Endodermal cell (in vitro differentiated cells): ENCODE data around the gene GSTT4. TPM values are rescaled to one million over a fixed set of nuclear protein-coding genes. Genes with fewer than 3 reads are reported as not detected.
"Not testable (repeated sequence)": the region's sequence is repeated elsewhere in the genome, so short reads cannot be mapped to it uniquely, and the experiment has no call there.

Experiments used
- DNase-seq: peaks from one replicate; pipeline ENCODE4 v3.0.0-alpha.2; 2017
- H3K27ac ChIP-seq: 2 replicates; pipeline ENCODE4 v1.5.1; 2013; ENCODE audit warnings: mild to moderate bottlenecking, low read depth, low read length, moderate library complexity
- H3K27me3 ChIP-seq: 2 replicates; pipeline ENCODE4 v1.6.1; 2013; ENCODE audit warnings: mild to moderate bottlenecking, low read length, moderate library complexity; ENCODE audit not compliant: insufficient read depth, control insufficient read depth, poor library complexity, severe bottlenecking
- H3K36me3 ChIP-seq: 2 replicates; pipeline ENCODE4 v1.7.0; 2013; ENCODE audit warnings: mild to moderate bottlenecking, low read length, moderate library complexity; ENCODE audit not compliant: control insufficient read depth, insufficient read depth
- H3K4me1 ChIP-seq: one replicate; pipeline ENCODE4 v1.7.0; 2013; ENCODE audit warnings: low read length; ENCODE audit not compliant: control insufficient read depth, insufficient read depth
- H3K4me3 ChIP-seq: 2 replicates; pipeline ENCODE4 v1.5.1; 2013; ENCODE audit warnings: mild to moderate bottlenecking, low read length, moderate library complexity
- H3K9ac ChIP-seq: 2 replicates; pipeline ENCODE4 v1.6.1; 2013; ENCODE audit warnings: mild to moderate bottlenecking, low read length, moderate library complexity; ENCODE audit not compliant: poor library complexity, severe bottlenecking; ENCODE audit errors: extremely low read depth
- H3K9me3 ChIP-seq: 2 replicates; pipeline ENCODE4 v1.6.1; 2013; ENCODE audit warnings: mild to moderate bottlenecking, low read length, moderate library complexity; ENCODE audit not compliant: control insufficient read depth
- H3K27ac Mint-ChIP-seq: 2 replicates; pipeline ENCODE4 v1.8.0; 2020; ENCODE audit warnings: mixed read lengths
- H3K27me3 Mint-ChIP-seq: 2 replicates; pipeline ENCODE4 v1.8.0; 2021; ENCODE audit warnings: mild to moderate bottlenecking, mixed read lengths; ENCODE audit not compliant: insufficient read depth
- H3K36me3 Mint-ChIP-seq: 2 replicates; pipeline ENCODE4 v1.8.0; 2020; ENCODE audit warnings: low read depth, mixed read lengths
- H3K4me1 Mint-ChIP-seq: 2 replicates; pipeline ENCODE4 v1.8.0; 2020; ENCODE audit warnings: mixed read lengths
- H3K4me3 Mint-ChIP-seq: 2 replicates; pipeline ENCODE4 v1.8.0; 2020; ENCODE audit warnings: mild to moderate bottlenecking, moderate library complexity, mixed read lengths
- H3K9me3 Mint-ChIP-seq: 2 replicates; pipeline ENCODE4 v1.8.0; 2020; ENCODE audit warnings: mild to moderate bottlenecking, mixed read lengths
- CTCF ChIP-seq: fragments of 200-600 bp; sonication (generic); conservative IDR thresholded peaks from 2 replicates; pipeline ENCODE4 v1.5.0; 2021; ENCODE audit warnings: antibody characterized with exemption, mild to moderate bottlenecking
- whole genome bisulfite sequencing, 2 experiments: methylation state at CpG; one replicate each; pipeline versions ENCODE4 v1.1.5 to v1.1.7; 2013; ENCODE audit warnings: missing lambda C conversion rate in 2 of 2, mixed read lengths in 1 of 2; ENCODE audit not compliant: insufficient coverage in 1 of 2, insufficient read length in 1 of 2; 5-methylcytosine and 5-hydroxymethylcytosine counted together
- total RNA-seq, 2 donors: library from RNA; stranded (reverse); fragmentation: NEBNext Ultra II Directional in 1 of 2; extraction: Animal tissue kit (Norgen Biotek cat#: 25700) in 1 of 2; gene quantifications; 2 replicates in 1 of 2; 3 replicates in 1 of 2; pipeline ENCODE4 v1.2.1, GENCODE V29; 2021

Gene GSTT4
- total RNA-seq, 2 donors from 2014 or later, result not detected

GRCh38 chr22:23993080-23993479, 12.2 kb downstream of the GSTT4 start:
- H3K27me3 ChIP-seq, H3K27me3 Mint-ChIP-seq, H3K9me3 Mint-ChIP-seq, H3K9me3 ChIP-seq, DNase-seq, H3K27ac ChIP-seq, H3K4me3 Mint-ChIP-seq, H3K27ac Mint-ChIP-seq, H3K36me3 Mint-ChIP-seq, H3K36me3 ChIP-seq, H3K4me1 ChIP-seq, H3K9ac ChIP-seq, H3K4me3 ChIP-seq, H3K4me1 Mint-ChIP-seq: not testable (repeated sequence)
- no CpG with 5 or more reads among the region's 2 CpGs for WGBS, 2 experiments

GRCh38 chr22:23989583-23990244, 15.5 kb downstream of the GSTT4 start:
- not testable (repeated sequence) for DNase-seq, H3K4me3 ChIP-seq, H3K9me3 Mint-ChIP-seq, H3K27ac Mint-ChIP-seq, H3K4me1 Mint-ChIP-seq, H3K36me3 Mint-ChIP-seq, H3K4me3 Mint-ChIP-seq, H3K27me3 ChIP-seq, H3K36me3 ChIP-seq, H3K27ac ChIP-seq, H3K9ac ChIP-seq, H3K9me3 ChIP-seq, H3K27me3 Mint-ChIP-seq, H3K4me1 ChIP-seq
- WGBS, 2 experiments, result 83% methylated on average over 2 of the region's 3 CpGs; no CpG with 5 or more reads in 1 of the 2 experiments

GRCh38 chr22:23986538-23987178, 18.6 kb downstream of the GSTT4 start:
- not testable (repeated sequence) for H3K4me1 ChIP-seq, H3K4me3 Mint-ChIP-seq, H3K9ac ChIP-seq, H3K27me3 Mint-ChIP-seq, H3K9me3 ChIP-seq, H3K4me1 Mint-ChIP-seq, H3K9me3 Mint-ChIP-seq, DNase-seq, H3K36me3 Mint-ChIP-seq, H3K27ac Mint-ChIP-seq, H3K4me3 ChIP-seq, H3K27ac ChIP-seq, H3K36me3 ChIP-seq, H3K27me3 ChIP-seq
- WGBS, 2 experiments, result 100% methylated on average over 1 of the region's 4 CpGs; no CpG with 5 or more reads in 1 of the 2 experiments

GRCh38 chr22:23986089-23986488, 19.2 kb downstream of the GSTT4 start:
- not testable (repeated sequence) for H3K4me3 ChIP-seq, H3K4me1 Mint-ChIP-seq, H3K9me3 ChIP-seq, H3K27ac ChIP-seq, H3K4me1 ChIP-seq, H3K36me3 Mint-ChIP-seq, H3K27ac Mint-ChIP-seq, H3K4me3 Mint-ChIP-seq, H3K9me3 Mint-ChIP-seq, H3K27me3 ChIP-seq, H3K36me3 ChIP-seq, DNase-seq, H3K27me3 Mint-ChIP-seq, H3K9ac ChIP-seq
- 88 to 100% methylated on average over 2 to 8 of the region's 8 CpGs for WGBS, 2 experiments

GRCh38 chr22:23984430-23984829, 20.8 kb downstream of the GSTT4 start:
- Histone ChIP-seq H3K9ac (no peak overlapping the region), H3K27me3 (no peaks in the 10 kb centered on the region), H3K36me3 (no peaks in the 10 kb centered on the region), H3K4me3 (no peak overlapping the region), H3K4me1 (no peaks in the 10 kb centered on the region), H3K27ac (no peak overlapping the region), H3K9me3 (no peaks in the 10 kb centered on the region)
- DNase-seq, result no peak
- H3K9me3 Mint-ChIP-seq, result no peaks in the 10 kb centered on the region
- no peaks in the 10 kb centered on the region for H3K27me3 Mint-ChIP-seq
- H3K36me3 Mint-ChIP-seq, result no peaks in the 10 kb centered on the region
- no peak for TF ChIP-seq CTCF
- no peak overlapping the region for H3K27ac Mint-ChIP-seq
- H3K4me1 Mint-ChIP-seq, result no peaks in the 10 kb centered on the region
- H3K4me3 Mint-ChIP-seq, result no peak overlapping the region
- 9 to 17% methylated on average over 1 to 4 of the region's 6 CpGs for WGBS, 2 experiments

GRCh38 chr22:23980567-23980966, 24.7 kb downstream of the GSTT4 start:
- not testable (repeated sequence) for H3K9ac ChIP-seq, H3K36me3 ChIP-seq, H3K9me3 ChIP-seq, H3K4me1 ChIP-seq, H3K4me3 Mint-ChIP-seq, H3K27me3 ChIP-seq, H3K36me3 Mint-ChIP-seq, H3K27ac Mint-ChIP-seq, H3K9me3 Mint-ChIP-seq, DNase-seq, H3K27ac ChIP-seq, H3K4me3 ChIP-seq, H3K27me3 Mint-ChIP-seq, H3K4me1 Mint-ChIP-seq
- WGBS, 2 experiments, result no CpG with 5 or more reads among the region's 7 CpGs
